K562 (cell line): ENCODE results near the gene JPH3. TPM values are rescaled to one million over a fixed set of nuclear protein-coding genes. Genes with fewer than 3 reads are reported as not detected.
A peak's percentile ranks its signal among the peaks of the same experiment; 100 is the strongest.

ENCODE experiments used
- ATAC-seq: fragments of 200-7000 bp; cut with Tn5 transposase; 3 replicates; pipeline ENCODE4 v1.9.1; 2020; ENCODE audit warnings: moderate library complexity
- BruUV-seq: library from RNA; stranded (reverse); fragments of 400-500 nt; replicated peaks from 2 replicates; lab custom pipeline; 2021; lab: Mats Ljungman, UMichigan
- CTCF ChIA-PET: fragments of 300-600 bp; formaldehyde crosslinking; extraction: SDS; loops from one replicate; lab custom pipeline; 2021; ENCODE audit warnings: low intra/inter-chr PET ratio; lab: Yijun Ruan, JAX
- POLR2A ChIA-PET: fragments of 300-600, 350-650 bp; sonication (Branson Sonifier 250); formaldehyde crosslinking; extraction: SDS; loops from one replicate; lab custom pipeline; 2021; ENCODE audit warnings: antibody characterized with exemption, inconsistent platforms; lab: Yijun Ruan, JAX
- DNase-seq, 4 experiments: peaks; one replicate each; pipeline versions ENCODE4 v3.0.0 to v3.0.0-alpha.2; 2011 to 2018; ENCODE audit warnings: low spot score in 3 of 4, mixed read lengths in 3 of 4; ENCODE audit errors: extremely low read depth in 1 of 4
- FAIRE-seq: peaks from 2 replicates; lab custom pipeline; 2011; peaks lifted over from hg19 to GRCh38; lab: Jason Lieb, UNC
- H2AFZ ChIP-seq: 2 replicates; pipeline ENCODE4 v1.6.0; 2011; ENCODE audit warnings: low read depth, low read length, control low read depth, inconsistent platforms
- H3K27ac ChIP-seq: fragments of 200-600 bp; 3 replicates; pipeline ENCODE4 v1.8.0; 2011; ENCODE audit warnings: low read depth, mild to moderate bottlenecking, control low read depth, inconsistent platforms, low read length, moderate library complexity, mixed read lengths; ENCODE audit errors: extremely low read depth
- H3K27me3 ChIP-seq, 2 experiments: fragments of 300-600 bp in 1 of 2; 2 replicates in 1 of 2; 3 replicates in 1 of 2; pipeline versions ENCODE4 v1.6.0 to v1.8.0; 2011; ENCODE audit warnings: inconsistent platforms in 2 of 2, low read length in 2 of 2, mild to moderate bottlenecking in 1 of 2, mixed read lengths in 1 of 2, moderate library complexity in 1 of 2; ENCODE audit not compliant: control insufficient read depth in 2 of 2, insufficient read depth in 2 of 2
- H3K36me3 ChIP-seq: fragments of 300-600 bp; 3 replicates; pipeline ENCODE4 v1.8.0; 2011; ENCODE audit warnings: mild to moderate bottlenecking, low read length, inconsistent platforms; ENCODE audit not compliant: control insufficient read depth, insufficient read depth
- H3K4me1 ChIP-seq, 2 experiments: fragments of 200-600 bp in 1 of 2; replicated peaks in 1 of 2; 2 replicates in 1 of 2; 3 replicates in 1 of 2; pipeline versions ENCODE4 v1.5.1 to v1.8.0; 2011; ENCODE audit warnings: inconsistent platforms in 2 of 2, low read length in 2 of 2, mild to moderate bottlenecking in 1 of 2, mixed read lengths in 1 of 2, moderate library complexity in 1 of 2; ENCODE audit not compliant: control insufficient read depth in 2 of 2, insufficient read depth in 2 of 2
- H3K4me2 ChIP-seq: 2 replicates; pipeline ENCODE4 v1.6.1; 2011; ENCODE audit warnings: low read length, control low read depth, inconsistent platforms, mixed read lengths; ENCODE audit not compliant: insufficient read depth
- H3K4me3 ChIP-seq: fragments of 200-600 bp; sonication (generic), shearing (Covaris generic); 2 replicates; pipeline ENCODE4 v1.5.1; 2016; ENCODE audit warnings: control low read depth, inconsistent platforms
- H3K79me2 ChIP-seq: fragments of 200-600 bp; 3 replicates; pipeline ENCODE4 v1.8.0; 2011; ENCODE audit warnings: low read length, inconsistent platforms; ENCODE audit not compliant: control insufficient read depth, insufficient read depth
- H3K9ac ChIP-seq, 2 experiments: 2 replicates each; pipeline versions ENCODE4 v1.6.0 to v1.6.1; 2011; ENCODE audit warnings: low read depth in 2 of 2, low read length in 2 of 2, control low read depth in 1 of 2, inconsistent platforms in 1 of 2, mild to moderate bottlenecking in 1 of 2, mixed read lengths in 1 of 2; ENCODE audit not compliant: insufficient read depth in 1 of 2
- H3K9me1 ChIP-seq: one replicate; pipeline ENCODE4 v1.6.0; 2011; ENCODE audit warnings: inconsistent platforms, mild to moderate bottlenecking, low read length, moderate library complexity; ENCODE audit not compliant: control insufficient read depth, insufficient read depth
- H3K9me3 ChIP-seq: replicated peaks from 2 replicates; pipeline ENCODE4 v1.5.1; 2011; ENCODE audit warnings: low read depth, low read length, inconsistent platforms; ENCODE audit not compliant: control insufficient read depth, insufficient read depth
- H4K20me1 ChIP-seq: replicated peaks from 2 replicates; pipeline ENCODE4 v1.6.1; 2011; ENCODE audit warnings: low read length, inconsistent platforms, mixed read lengths; ENCODE audit not compliant: control insufficient read depth, insufficient read depth
- ARID2 ChIP-seq: fragments of 450-650 bp; IDR thresholded peaks from 2 replicates; pipeline ENCODE4 v1.6.1; 2017; ENCODE audit warnings: antibody characterized with exemption, mild to moderate bottlenecking
- POLR2G ChIP-seq: fragments of 200-400 bp; formaldehyde crosslinking; IDR thresholded peaks from 2 replicates; pipeline ENCODE4 v1.6.1; 2017; ENCODE audit warnings: low read depth, mild to moderate bottlenecking, antibody characterized with exemption, low read length, moderate library complexity
- RFX1 ChIP-seq: fragments of 450-650 bp; IDR thresholded peaks from 2 replicates; pipeline ENCODE4 v1.6.1; 2016; ENCODE audit warnings: mild to moderate bottlenecking, moderate library complexity
- ZNF165 ChIP-seq: fragments of 250-450 bp; sonication (Bioruptor Pico); IDR thresholded peaks from 2 replicates; pipeline ENCODE4 v1.4.0; 2020; ENCODE audit warnings: borderline replicate concordance
- ZNF263 ChIP-seq: sonication (generic); formaldehyde crosslinking; IDR thresholded peaks from 2 replicates; pipeline ENCODE4 v1.8.0; 2022; ENCODE audit warnings: mild to moderate bottlenecking, missing genetic modification reagents, borderline replicate concordance
- WGBS: fragments of 100-300 bp; shearing (Covaris generic); methylation state at CpG from one replicate; pipeline ENCODE4 v1.1.6; 2016; ENCODE audit warnings: low coverage, mixed read lengths; ENCODE audit not compliant: insufficient coverage; ENCODE audit errors: missing lambda C conversion rate; 5-methylcytosine and 5-hydroxymethylcytosine counted together
- in situ Hi-C: fragments of 300-500 bp; cut with MboI; formaldehyde crosslinking; loops from 4 replicates; pipeline ENCODE4 v1.15.0; 2018; ENCODE audit warnings: inconsistent platforms, mixed read lengths
- intact Hi-C: fragments of 100-400 bp; cut with micrococcal nuclease; formaldehyde crosslinking; loops from 2 replicates; pipeline ENCODE4 v1.14.2; 2022
- polyA plus RNA-seq, 8 experiments: library from polyadenylated mRNA; depleted of rRNA in 4 of 8; stranded (reverse) in 5 of 8; unstranded in 3 of 8; fragments of >200 nt; fragmentation: Nextera tagmentation in 2 of 8; fragmentation: Illumina TruSeq in 1 of 8; extraction: Ambion mirVana in 2 of 8; extraction: Trizol in 1 of 8; gene quantifications; 2 replicates each; pipeline versions ENCODE4 v1.2.1 to v1.2.3, GENCODE V29; 2011 to 2014; ENCODE audit warnings: inconsistent platforms in 1 of 8, missing spikeins in 1 of 8
- total RNA-seq, 7 experiments: library from RNA; depleted of rRNA in 6 of 7; stranded (reverse); fragments of >200 nt in 6 of 7; fragmentation: Illumina TruSeq in 2 of 7; extraction: Trizol in 2 of 7; gene quantifications; 2 replicates each; pipeline versions ENCODE4 v1.2.1 to v1.2.3, GENCODE V29; 2011 to 2021; ENCODE audit warnings: low replicate concordance in 1 of 7

Gene JPH3
- total and polyA plus RNA-seq, 9 of the 15 experiments (the other 6 are each of a cell fraction or from before 2014, with no cell fraction given) = 0.01 TPM; not detected in 8

GRCh38 chr16:87712184-87712762, 110.0 kb downstream of the JPH3 start:
- DNase-seq (no peak), ATAC-seq (no peak), FAIRE-seq (no peak)
- Histone ChIP-seq H4K20me1 (no peaks in the 10 kb centered on the region; the same call in 1 of the 2 replicates), H3K4me3 (no peak overlapping the region), H3K9ac (peak overlapping the region in 1 of 2 experiments; percentile 40; a peak in 1 of 4 replicates), H3K9me3 (no peaks in the 10 kb centered on the region), H3K4me1 (peaks cover 0 to 9% of the 10 kb centered on the region in 2 experiments; a peak in 1 of 5 replicates), H2AFZ (no peak overlapping the region), H3K36me3 (peaks cover 83% of the 10 kb centered on the region; the same call in 2 of the 3 replicates), H3K79me2 (no peaks in the 10 kb centered on the region), H3K27ac (no peak overlapping the region), H3K9me1 (peaks cover 4% of the 10 kb centered on the region), H3K27me3 (no peaks in the 10 kb centered on the region), H3K4me2 (no peak overlapping the region)
- in situ Hi-C loops (no loop called here), intact Hi-C loops (no loop called here)
- no TSS peak for BruUV-seq
- ChIA-PET POLR2A (no interaction called here), CTCF (no interaction called here)
- WGBS = 82% methylated on average over 14 of the region's 14 CpGs
- TF ChIP-seq RFX1 (no peak), ARID2 (no peak), ZNF263 (no peak), ZNF165 (CRISPR knock-in tag) (no peak), POLR2G (0 out of 2 replicates have a peak, but pooled peaks have one; percentile 0)
